HG03025 (cell line): ENCODE data around the gene FMO2.

Experiments
- ATAC-seq: cut with Tn5 transposase; IDR thresholded peaks from one replicate; pipeline ENCODE4 v1.9.1; 2021; ENCODE audit warnings: mild to moderate bottlenecking, moderate library complexity; ENCODE audit not compliant: unreplicated experiment, low FRiP score

The FMO2 gene

GRCh38 chr1:171185091-171185490 is at the start of gene FMO2:
TSS of gene FMO2 (plus strand) at chr1:171185300. CDS start at chr1:171185714, 414 bp downstream.
- no peak for ATAC-seq

- ATAC-seq = no peak
Measured at GRCh38 chr1:171137580-171137979, 47.5 kb upstream of the FMO2 start.

- no peak for ATAC-seq
Measured at GRCh38 chr1:171138980-171139379, 46.1 kb upstream of the FMO2 start.

- no peak for ATAC-seq
Measured at GRCh38 chr1:171139890-171140289, 45.2 kb upstream of the FMO2 start.

GRCh38 chr1:171140401-171140800 is 44.7 kb upstream of the FMO2 start:
- no peak for ATAC-seq

- ATAC-seq = no peak
Measured at GRCh38 chr1:171140956-171141687, 44.0 kb upstream of the FMO2 start.

GRCh38 chr1:171141688-171142415 is 43.2 kb upstream of the FMO2 start:
- no peak for ATAC-seq

GRCh38 chr1:171142416-171143385 is 42.4 kb upstream of the FMO2 start:
- no peak for ATAC-seq

- ATAC-seq = no peak
Measured at GRCh38 chr1:171150156-171150555, 34.9 kb upstream of the FMO2 start.

GRCh38 chr1:171152549-171152948 is 32.6 kb upstream of the FMO2 start:
- no peak for ATAC-seq

GRCh38 chr1:171155484-171155883 is 29.6 kb upstream of the FMO2 start:
- no peak for ATAC-seq

GRCh38 chr1:171158096-171158495 is 27.0 kb upstream of the FMO2 start:
- no peak for ATAC-seq

GRCh38 chr1:171158551-171158950 is 26.5 kb upstream of the FMO2 start:
- no peak for ATAC-seq

GRCh38 chr1:171159148-171159547 is 26.0 kb upstream of the FMO2 start:
- no peak for ATAC-seq

GRCh38 chr1:171160211-171160610 is 24.9 kb upstream of the FMO2 start:
- ATAC-seq = no peak

- no peak for ATAC-seq
Measured at GRCh38 chr1:171160639-171161354, 24.3 kb upstream of the FMO2 start.

GRCh38 chr1:171161431-171161830 is 23.7 kb upstream of the FMO2 start:
- no peak for ATAC-seq

- no peak for ATAC-seq
Measured at GRCh38 chr1:171166361-171166760, 18.7 kb upstream of the FMO2 start.

- ATAC-seq = no peak
Measured at GRCh38 chr1:171167785-171168184, 17.3 kb upstream of the FMO2 start.

- ATAC-seq = no peak
Measured at GRCh38 chr1:171172471-171172870, 12.6 kb upstream of the FMO2 start.
